Bronchial epithelial cell (primary cell): ENCODE measurements around the gene FEZ2. TPM values are rescaled to one million over a fixed set of nuclear protein-coding genes. Genes with fewer than 3 reads are reported as not detected.

ENCODE experiments used
- DNase-seq: peaks from one replicate; pipeline ENCODE4 v3.0.0-alpha.2; 2010; ENCODE audit warnings: low read depth
- FAIRE-seq: peaks from 2 replicates; lab custom pipeline; 2011; peaks lifted over from hg19 to GRCh38; lab: Jason Lieb, UNC
- H3K27me3 ChIP-seq: 2 replicates; pipeline ENCODE4 v1.5.1; 2011; ENCODE audit warnings: low read length; ENCODE audit not compliant: control insufficient read depth, insufficient read depth
- H3K36me3 ChIP-seq: 2 replicates; pipeline ENCODE4 v1.5.1; 2011; ENCODE audit warnings: low read length; ENCODE audit not compliant: control insufficient read depth, insufficient read depth
- H3K4me3 ChIP-seq: 2 replicates; pipeline ENCODE4 v1.5.1; 2011; ENCODE audit warnings: mild to moderate bottlenecking, low read depth, low read length, control low read depth
- total RNA-seq: library from RNA; depleted of rRNA; stranded (reverse); fragments of >200 nt; gene quantifications from 2 replicates; pipeline ENCODE4 v1.2.1, GENCODE V29; 2014
- TF ChIP-seq, protein P1 (sequence below): IDR thresholded peaks from 2 replicates; pipeline ENCODE4 v1.5.1; 2011; ENCODE audit warnings: mild to moderate bottlenecking, moderate library complexity, low read length, control low read depth, inconsistent platforms; ENCODE audit not compliant: insufficient read depth, severe bottlenecking

Gene FEZ2
- total RNA-seq, 1 donor from 2014 or later: 46.3 TPM

DNA sequence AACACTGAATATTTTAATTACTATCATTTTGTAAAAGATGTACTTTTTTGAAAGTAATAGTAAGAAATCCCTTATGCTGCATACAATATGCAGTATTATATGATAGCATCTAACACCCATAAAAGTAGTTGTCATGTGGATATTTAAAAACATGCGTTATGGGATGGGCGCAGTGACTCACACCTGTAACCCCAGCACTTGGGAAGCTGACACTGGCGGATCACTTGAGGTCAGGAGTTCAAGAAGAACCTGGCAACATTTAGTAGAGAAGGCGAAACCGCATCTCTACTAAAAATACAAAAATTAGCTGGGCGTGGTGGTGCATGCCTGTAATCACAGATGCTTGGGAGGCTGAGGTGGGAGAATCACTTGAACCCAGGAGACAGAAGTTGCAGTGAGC, 88.9 kb downstream of the FEZ2 start:
- Histone ChIP-seq H3K27me3 (no peaks in the 10 kb centered on the region), H3K4me3 (no peak overlapping the region), H3K36me3 (peaks cover 12% of the 10 kb centered on the region)
- TF ChIP-seq, protein P1, sequence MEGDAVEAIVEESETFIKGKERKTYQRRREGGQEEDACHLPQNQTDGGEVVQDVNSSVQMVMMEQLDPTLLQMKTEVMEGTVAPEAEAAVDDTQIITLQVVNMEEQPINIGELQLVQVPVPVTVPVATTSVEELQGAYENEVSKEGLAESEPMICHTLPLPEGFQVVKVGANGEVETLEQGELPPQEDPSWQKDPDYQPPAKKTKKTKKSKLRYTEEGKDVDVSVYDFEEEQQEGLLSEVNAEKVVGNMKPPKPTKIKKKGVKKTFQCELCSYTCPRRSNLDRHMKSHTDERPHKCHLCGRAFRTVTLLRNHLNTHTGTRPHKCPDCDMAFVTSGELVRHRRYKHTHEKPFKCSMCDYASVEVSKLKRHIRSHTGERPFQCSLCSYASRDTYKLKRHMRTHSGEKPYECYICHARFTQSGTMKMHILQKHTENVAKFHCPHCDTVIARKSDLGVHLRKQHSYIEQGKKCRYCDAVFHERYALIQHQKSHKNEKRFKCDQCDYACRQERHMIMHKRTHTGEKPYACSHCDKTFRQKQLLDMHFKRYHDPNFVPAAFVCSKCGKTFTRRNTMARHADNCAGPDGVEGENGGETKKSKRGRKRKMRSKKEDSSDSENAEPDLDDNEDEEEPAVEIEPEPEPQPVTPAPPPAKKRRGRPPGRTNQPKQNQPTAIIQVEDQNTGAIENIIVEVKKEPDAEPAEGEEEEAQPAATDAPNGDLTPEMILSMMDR: no peak
- FAIRE-seq (no peak), DNase-seq (no peak)

DNA sequence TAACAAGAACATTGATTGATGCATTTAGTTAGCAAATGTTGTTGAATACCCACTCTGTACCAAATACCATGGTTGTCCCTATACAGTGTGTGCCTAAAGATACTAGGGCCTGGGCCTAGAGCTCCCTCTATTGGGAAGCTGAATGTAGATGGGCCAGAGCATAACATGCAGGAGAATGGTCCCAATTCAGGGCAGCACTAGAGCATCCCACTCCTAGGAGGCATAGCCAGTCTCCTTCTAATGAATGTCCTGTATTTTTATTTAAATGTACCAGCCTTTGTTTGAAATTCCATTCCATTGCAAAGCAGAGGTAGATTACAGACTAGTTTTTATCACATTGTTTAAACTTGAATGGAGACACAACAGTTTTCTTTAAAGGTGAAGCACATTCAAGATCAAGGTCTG, 90.6 kb downstream of the FEZ2 start:
- no peak for FAIRE-seq
- Histone ChIP-seq H3K27me3 (no peaks in the 10 kb centered on the region), H3K36me3 (peaks cover 7% of the 10 kb centered on the region), H3K4me3 (no peak overlapping the region)
- TF ChIP-seq, protein P1: peak; percentile 69
- peak; percentile 52 for DNase-seq

Other genes with a start within 250 kb of the FEZ2 start
- gene CRIM1, start 242.4 kb downstream of the FEZ2 start, total RNA-seq: 35.3 and 45.7 TPM in 2 replicates
- gene VIT, start 98.5 kb upstream of the FEZ2 start, total RNA-seq: not detected in 2 replicates